Mesenchymal stem cell (in vitro differentiated cells and primary cell): ENCODE measurements around the gene CNDP1.

ENCODE experiments used
- DNase-seq: peaks from one replicate; pipeline ENCODE4 v3.0.0-alpha.2; 2013
- H2AFZ ChIP-seq: one replicate; pipeline ENCODE4 v1.6.1; 2013; ENCODE audit warnings: low read depth, mild to moderate bottlenecking, control low read depth, inconsistent platforms, low read length, moderate library complexity
- H2AK5ac ChIP-seq: 2 replicates; pipeline ENCODE4 v1.6.1; 2013; ENCODE audit warnings: low read length, moderate library complexity, mild to moderate bottlenecking, inconsistent platforms; ENCODE audit not compliant: severe bottlenecking
- H2BK120ac ChIP-seq: one replicate; pipeline ENCODE4 v1.6.1; 2013; ENCODE audit warnings: low read depth, mild to moderate bottlenecking, inconsistent platforms, low read length, moderate library complexity
- H2BK12ac ChIP-seq, 2 experiments: one replicate each; pipeline ENCODE4 v1.6.1; 2013; ENCODE audit warnings: inconsistent platforms in 2 of 2, low read length in 2 of 2, mild to moderate bottlenecking in 2 of 2, moderate library complexity in 2 of 2, control low read depth in 1 of 2
- H2BK15ac ChIP-seq: one replicate; pipeline ENCODE4 v1.6.1; 2013; ENCODE audit warnings: mild to moderate bottlenecking, low read depth, inconsistent platforms; ENCODE audit not compliant: poor library complexity, severe bottlenecking
- H2BK5ac ChIP-seq: 2 replicates; pipeline ENCODE4 v1.6.1; 2013; ENCODE audit warnings: low read depth, mild to moderate bottlenecking, low read length, control low read depth, inconsistent platforms; ENCODE audit not compliant: poor library complexity, severe bottlenecking
- H3K14ac ChIP-seq, 2 experiments: one replicate each; pipeline ENCODE4 v1.6.1; 2013; ENCODE audit warnings: inconsistent platforms in 2 of 2, low read length in 2 of 2, control low read depth in 1 of 2, mild to moderate bottlenecking in 1 of 2, moderate library complexity in 1 of 2
- H3K18ac ChIP-seq, 2 experiments: one replicate each; pipeline ENCODE4 v1.6.1; 2013; ENCODE audit warnings: inconsistent platforms in 2 of 2, low read length in 2 of 2, control low read depth in 1 of 2, low read depth in 1 of 2, mild to moderate bottlenecking in 1 of 2
- H3K23ac ChIP-seq, 2 experiments: one replicate each; pipeline ENCODE4 v1.6.1; 2013; ENCODE audit warnings: inconsistent platforms in 2 of 2, low read length in 2 of 2, mild to moderate bottlenecking in 2 of 2, moderate library complexity in 2 of 2, control low read depth in 1 of 2
- H3K27ac ChIP-seq: 2 replicates; pipeline ENCODE4 v1.5.1; 2013; ENCODE audit warnings: mild to moderate bottlenecking, moderate library complexity, low read length, control low read depth, inconsistent platforms; ENCODE audit not compliant: poor library complexity, severe bottlenecking
- H3K27me3 ChIP-seq, 2 experiments: 2 replicates each; pipeline versions ENCODE4 v1.6.1 to v1.7.0; 2013; ENCODE audit warnings: low read length in 2 of 2, mild to moderate bottlenecking in 2 of 2, moderate library complexity in 2 of 2, control low read depth in 1 of 2, inconsistent platforms in 1 of 2; ENCODE audit not compliant: control insufficient read depth in 1 of 2, insufficient read depth in 1 of 2
- H3K36me3 ChIP-seq, 2 experiments: 2 replicates each; pipeline versions ENCODE4 v1.6.1 to v1.7.0; 2013; ENCODE audit warnings: low read length in 2 of 2, control low read depth in 1 of 2, inconsistent platforms in 1 of 2, low read depth in 1 of 2, mild to moderate bottlenecking in 1 of 2; ENCODE audit not compliant: insufficient read depth in 2 of 2, control insufficient read depth in 1 of 2
- H3K4ac ChIP-seq, 2 experiments: one replicate each; pipeline ENCODE4 v1.6.1; 2013; ENCODE audit warnings: inconsistent platforms in 2 of 2, low read length in 2 of 2, mild to moderate bottlenecking in 2 of 2, moderate library complexity in 2 of 2, control low read depth in 1 of 2, low read depth in 1 of 2
- H3K4me1 ChIP-seq: 2 replicates; pipeline ENCODE4 v1.6.1; 2013; ENCODE audit warnings: low read depth, low read length, control low read depth; ENCODE audit not compliant: control insufficient read depth, insufficient read depth
- H3K4me2 ChIP-seq: 2 replicates; pipeline ENCODE4 v1.6.1; 2013; ENCODE audit warnings: low read length, mild to moderate bottlenecking, inconsistent platforms; ENCODE audit not compliant: poor library complexity, severe bottlenecking
- H3K4me3 ChIP-seq, 2 experiments: 2 replicates each; pipeline versions ENCODE4 v1.5.1 to v1.7.0; 2013; ENCODE audit warnings: low read length in 2 of 2, mild to moderate bottlenecking in 2 of 2, control low read depth in 1 of 2, low read depth in 1 of 2; ENCODE audit not compliant: insufficient read depth in 1 of 2
- H3K79me1 ChIP-seq: replicated peaks from 2 replicates; pipeline ENCODE4 v1.6.1; 2013; ENCODE audit warnings: mild to moderate bottlenecking, control low read depth, low read length, inconsistent platforms; ENCODE audit not compliant: poor library complexity, severe bottlenecking
- H3K9ac ChIP-seq: 2 replicates; pipeline ENCODE4 v1.7.0; 2013; ENCODE audit warnings: mild to moderate bottlenecking, low read length, moderate library complexity
- H3K9me3 ChIP-seq: 2 replicates; pipeline ENCODE4 v1.7.0; 2013; ENCODE audit warnings: mild to moderate bottlenecking, low read length; ENCODE audit not compliant: control insufficient read depth
- H4K8ac ChIP-seq: one replicate; pipeline ENCODE4 v1.6.1; 2013; ENCODE audit warnings: inconsistent platforms, mild to moderate bottlenecking, low read length, moderate library complexity
- H4K91ac ChIP-seq: one replicate; pipeline ENCODE4 v1.6.1; 2013; ENCODE audit warnings: mild to moderate bottlenecking, low read length, inconsistent platforms
- WGBS: methylation state at CpG from one replicate; pipeline ENCODE4 v1.1.7; 2013; ENCODE audit warnings: mixed read lengths; 5-methylcytosine and 5-hydroxymethylcytosine counted together

Gene CNDP1

DNA sequence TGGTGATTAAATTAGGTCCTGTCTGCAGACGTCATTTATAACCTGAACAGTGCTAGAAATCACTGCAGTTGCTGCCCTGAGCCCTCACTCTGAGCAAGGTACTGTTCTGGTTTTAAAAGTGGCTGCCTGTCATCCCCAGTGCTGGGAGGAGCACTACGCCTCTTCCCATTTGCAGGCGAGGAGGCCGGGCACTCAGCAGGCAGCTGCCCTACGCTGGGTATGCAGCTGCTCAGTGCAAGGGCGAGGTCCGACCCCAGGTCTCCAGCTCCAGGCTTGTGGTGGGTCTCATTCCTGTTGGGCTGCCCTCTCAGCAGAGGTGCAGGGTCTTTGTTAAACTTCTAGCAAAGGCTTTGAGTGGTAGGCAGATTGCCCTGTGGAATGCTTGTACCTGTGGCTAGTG, 22.5 kb upstream of the CNDP1 start:
- H3K27ac ChIP-seq = no peak overlapping the region
- H3K4me1 ChIP-seq = peaks cover 14% of the 10 kb centered on the region
- WGBS = 98% methylated on average over 7 of the region's 7 CpGs
- no peak for DNase-seq
- H2BK12ac ChIP-seq = no peak overlapping the region
- H3K36me3 ChIP-seq = peaks cover 88 to 92% of the 10 kb centered on the region in 2 experiments
- H3K14ac ChIP-seq = no peak overlapping the region
- no peak overlapping the region for H2AK5ac ChIP-seq
- H3K79me1 ChIP-seq = peaks cover 57% of the 10 kb centered on the region
- no peak overlapping the region for H3K23ac ChIP-seq
- no peak overlapping the region for H2BK5ac ChIP-seq
- H4K91ac ChIP-seq = no peak overlapping the region
- no peak overlapping the region for H3K9ac ChIP-seq
- H2BK120ac ChIP-seq = no peak overlapping the region
- no peak overlapping the region for H3K4ac ChIP-seq
- H4K8ac ChIP-seq = no peak overlapping the region
- no peak overlapping the region for H2AFZ ChIP-seq
- H2BK15ac ChIP-seq = no peak overlapping the region
- no peak overlapping the region for H3K4me2 ChIP-seq
- no peak overlapping the region for H3K18ac ChIP-seq
- no peak overlapping the region for H3K4me3 ChIP-seq
- no peaks in the 10 kb centered on the region for H3K27me3 ChIP-seq
- H3K9me3 ChIP-seq = no peaks in the 10 kb centered on the region

DNA sequence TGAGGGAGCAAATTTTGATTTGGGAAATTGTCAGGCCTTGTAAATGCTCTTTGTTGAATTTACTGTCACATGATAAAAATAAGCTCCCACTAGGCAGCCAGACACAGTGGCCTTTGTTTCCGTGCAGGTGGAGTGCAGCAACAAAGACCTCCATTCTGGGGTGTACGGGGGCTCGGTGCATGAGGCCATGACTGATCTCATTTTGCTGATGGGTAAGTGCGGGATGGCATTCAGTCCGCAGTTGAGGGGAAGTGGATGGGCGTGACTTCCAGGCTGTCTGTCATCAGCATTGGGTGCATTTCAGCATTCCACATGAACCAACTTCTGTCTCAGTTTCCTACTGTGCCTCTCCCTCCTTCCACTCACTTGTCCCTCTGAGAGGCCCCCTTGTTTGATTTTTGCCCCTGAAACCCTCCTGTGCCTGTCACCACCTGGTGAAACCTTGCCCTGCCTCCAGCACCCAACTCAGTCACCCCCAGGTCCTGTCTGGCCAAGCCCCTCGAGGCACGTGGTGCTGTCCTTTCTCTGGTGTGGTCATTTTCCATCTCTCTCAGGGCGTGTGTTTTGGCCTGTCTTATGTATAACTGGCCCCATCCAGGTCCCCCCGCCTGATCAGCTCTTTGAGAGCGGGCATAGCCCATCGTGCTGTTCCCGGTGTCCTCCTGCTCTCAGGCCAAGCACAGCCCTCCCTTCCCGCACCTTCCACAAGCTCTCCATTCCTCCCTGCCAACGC, 21.8 kb upstream of the CNDP1 start:
- Histone ChIP-seq H2AK5ac (no peak overlapping the region), H3K27me3 (no peaks in the 10 kb centered on the region), H2BK15ac (no peak overlapping the region), H3K23ac (no peak overlapping the region), H4K91ac (no peak overlapping the region), H2AFZ (no peak overlapping the region), H3K4me3 (no peak overlapping the region), H3K4me1 (peaks cover 14% of the 10 kb centered on the region), H2BK12ac (no peak overlapping the region), H2BK120ac (no peak overlapping the region), H3K9ac (no peak overlapping the region), H3K9me3 (no peaks in the 10 kb centered on the region), H3K4me2 (no peak overlapping the region), H3K4ac (no peak overlapping the region), H2BK5ac (no peak overlapping the region), H3K27ac (no peak overlapping the region), H3K36me3 (peaks cover 88 to 92% of the 10 kb centered on the region in 2 experiments), H4K8ac (no peak overlapping the region), H3K18ac (no peak overlapping the region), H3K79me1 (peaks cover 54% of the 10 kb centered on the region), H3K14ac (no peak overlapping the region)
- no peak for DNase-seq
- WGBS = 97% methylated on average over 14 of the region's 15 CpGs

DNA sequence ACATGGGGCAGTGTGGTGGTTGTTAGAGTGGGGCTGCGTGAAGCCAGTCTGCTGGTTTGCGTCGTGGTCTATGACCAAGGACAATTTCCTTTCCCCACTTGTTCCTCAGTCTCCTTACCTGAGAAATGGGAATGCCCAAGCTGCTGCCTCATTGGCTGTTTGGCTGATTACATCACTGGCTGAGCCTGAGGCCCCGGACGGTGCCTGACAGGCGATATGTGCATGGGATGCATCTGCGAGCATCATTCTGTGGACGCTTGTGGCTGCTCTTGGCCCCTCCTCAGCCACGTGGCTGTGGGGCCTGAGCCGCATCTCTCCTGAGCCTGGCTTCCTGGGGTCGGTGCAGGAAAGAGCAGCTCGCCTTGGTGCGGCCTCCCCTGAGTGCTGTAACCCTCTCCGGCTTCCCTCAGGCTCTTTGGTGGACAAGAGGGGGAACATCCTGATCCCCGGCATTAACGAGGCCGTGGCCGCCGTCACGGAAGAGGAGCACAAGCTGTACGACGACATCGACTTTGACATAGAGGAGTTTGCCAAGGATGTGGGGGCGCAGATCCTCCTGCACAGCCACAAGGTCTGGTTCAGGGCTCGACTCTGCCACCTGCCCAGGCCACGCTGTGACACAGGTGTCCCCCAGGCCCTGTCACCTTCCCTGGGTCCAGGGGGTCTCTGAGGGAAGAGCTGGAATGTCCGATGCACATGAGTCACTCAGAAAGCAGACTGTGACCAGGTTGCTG, 21.0 kb upstream of the CNDP1 start:
- no peak overlapping the region for H3K4me3 ChIP-seq
- H2AK5ac ChIP-seq = no peak overlapping the region
- no peak overlapping the region for H2BK120ac ChIP-seq
- H2BK5ac ChIP-seq = no peak overlapping the region
- H3K14ac ChIP-seq = no peak overlapping the region
- peaks cover 49% of the 10 kb centered on the region for H3K79me1 ChIP-seq
- no peak overlapping the region for H3K27ac ChIP-seq
- no peak overlapping the region for H4K91ac ChIP-seq
- DNase-seq = no peak
- 94% methylated on average over 27 of the region's 27 CpGs for WGBS
- no peak overlapping the region for H4K8ac ChIP-seq
- H3K36me3 ChIP-seq = peaks cover 84 to 89% of the 10 kb centered on the region in 2 experiments
- no peak overlapping the region for H3K18ac ChIP-seq
- H2BK12ac ChIP-seq = no peak overlapping the region
- H3K4ac ChIP-seq = no peak overlapping the region
- no peaks in the 10 kb centered on the region for H3K27me3 ChIP-seq
- no peak overlapping the region for H2BK15ac ChIP-seq
- no peak overlapping the region for H3K4me2 ChIP-seq
- H2AFZ ChIP-seq = no peak overlapping the region
- H3K9me3 ChIP-seq = no peaks in the 10 kb centered on the region
- H3K23ac ChIP-seq = no peak overlapping the region
- H3K4me1 ChIP-seq = peaks cover 11% of the 10 kb centered on the region
- H3K9ac ChIP-seq = no peak overlapping the region

DNA sequence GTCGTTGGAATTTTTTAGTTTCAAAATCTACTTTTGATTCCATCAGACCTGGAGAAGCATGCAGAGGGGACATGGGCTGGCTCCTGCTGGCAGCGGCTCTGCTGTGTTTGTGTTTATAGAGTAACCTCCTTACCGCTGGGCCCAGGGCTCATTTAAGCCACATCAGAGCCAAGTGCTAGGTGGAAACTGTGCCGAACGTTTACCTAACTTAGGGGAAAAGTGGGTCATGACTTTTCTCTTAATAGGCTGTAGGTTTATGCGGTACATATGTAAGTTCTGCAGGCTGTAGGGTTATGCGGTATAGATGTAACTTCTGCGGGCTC, 20.5 kb upstream of the CNDP1 start:
- no peak overlapping the region for H2AFZ ChIP-seq
- H2BK15ac ChIP-seq = no peak overlapping the region
- H4K91ac ChIP-seq = no peak overlapping the region
- no peak overlapping the region for H3K4ac ChIP-seq
- peaks cover 11% of the 10 kb centered on the region for H3K4me1 ChIP-seq
- H3K4me3 ChIP-seq = no peak overlapping the region
- no peaks in the 10 kb centered on the region for H3K9me3 ChIP-seq
- no peak overlapping the region for H3K18ac ChIP-seq
- H2AK5ac ChIP-seq = no peak overlapping the region
- no peak overlapping the region for H2BK12ac ChIP-seq
- H3K79me1 ChIP-seq = peaks cover 48% of the 10 kb centered on the region
- no peak overlapping the region for H3K23ac ChIP-seq
- H4K8ac ChIP-seq = no peak overlapping the region
- no peak overlapping the region for H3K14ac ChIP-seq
- H3K9ac ChIP-seq = no peak overlapping the region
- no peak overlapping the region for H2BK120ac ChIP-seq
- H3K27ac ChIP-seq = no peak overlapping the region
- DNase-seq = no peak
- peaks cover 84 to 89% of the 10 kb centered on the region in 2 experiments for H3K36me3 ChIP-seq
- H3K4me2 ChIP-seq = no peak overlapping the region
- WGBS = 94% methylated on average over 8 of the region's 8 CpGs
- no peaks in the 10 kb centered on the region for H3K27me3 ChIP-seq
- no peak overlapping the region for H2BK5ac ChIP-seq
